Measurements from ENCODE around the gene OR7G2.
"Not testable (repeated sequence)": the region's sequence is repeated elsewhere in the genome, so short reads cannot be mapped to it uniquely, and the experiment has no call there.

OR7G2 gene

DNA sequence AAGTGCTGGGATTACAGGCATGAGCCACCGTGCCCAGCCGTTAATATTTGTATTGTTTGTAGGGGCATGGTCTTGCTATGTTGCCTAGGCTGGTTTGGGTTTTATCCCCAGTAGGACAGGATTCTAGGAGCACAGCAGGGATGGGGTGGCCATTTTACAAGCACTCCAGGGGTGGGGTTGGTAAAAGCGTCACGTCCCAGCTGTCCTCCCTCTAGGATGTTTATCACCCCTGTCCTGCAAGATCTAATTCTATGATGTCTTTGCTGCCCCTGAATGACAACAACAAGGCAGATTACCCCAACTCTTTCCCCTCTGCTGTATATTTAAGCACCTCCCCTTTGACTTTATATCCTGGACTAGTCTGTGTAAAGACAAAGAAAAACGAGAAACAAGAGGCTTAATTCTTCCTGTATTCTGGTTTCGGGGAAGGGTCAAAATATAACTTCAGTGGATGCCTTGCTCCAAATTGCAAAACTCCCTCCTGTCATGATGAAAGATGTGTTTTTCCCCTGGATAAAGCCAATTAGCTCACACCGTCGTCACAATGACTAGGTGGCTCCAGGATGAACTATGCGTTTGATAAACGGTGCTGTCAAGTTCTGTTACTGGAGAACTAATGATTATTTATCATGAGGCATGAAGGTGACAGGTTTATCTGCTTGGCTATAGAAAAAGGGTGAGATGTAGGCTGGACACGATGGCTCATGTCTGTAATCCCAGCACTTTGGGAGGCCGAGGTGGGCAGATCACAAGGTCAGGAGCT, 48.2 kb downstream of the OR7G2 start:
- H3K4me1 Mint-ChIP-seq = peaks cover 6% of the 10 kb centered on the region
- H3K36me3 Mint-ChIP-seq (ENCODE audit: low read depth) = no peaks in the 10 kb centered on the region
- peaks cover 11% of the 10 kb centered on the region for H3K27me3 Mint-ChIP-seq (ENCODE audit: low read depth)
- H3K9me3 Mint-ChIP-seq = peaks cover 3% of the 10 kb centered on the region
- no peak overlapping the region for H3K4me3 Mint-ChIP-seq
- TF ChIP-seq, protein P1, sequence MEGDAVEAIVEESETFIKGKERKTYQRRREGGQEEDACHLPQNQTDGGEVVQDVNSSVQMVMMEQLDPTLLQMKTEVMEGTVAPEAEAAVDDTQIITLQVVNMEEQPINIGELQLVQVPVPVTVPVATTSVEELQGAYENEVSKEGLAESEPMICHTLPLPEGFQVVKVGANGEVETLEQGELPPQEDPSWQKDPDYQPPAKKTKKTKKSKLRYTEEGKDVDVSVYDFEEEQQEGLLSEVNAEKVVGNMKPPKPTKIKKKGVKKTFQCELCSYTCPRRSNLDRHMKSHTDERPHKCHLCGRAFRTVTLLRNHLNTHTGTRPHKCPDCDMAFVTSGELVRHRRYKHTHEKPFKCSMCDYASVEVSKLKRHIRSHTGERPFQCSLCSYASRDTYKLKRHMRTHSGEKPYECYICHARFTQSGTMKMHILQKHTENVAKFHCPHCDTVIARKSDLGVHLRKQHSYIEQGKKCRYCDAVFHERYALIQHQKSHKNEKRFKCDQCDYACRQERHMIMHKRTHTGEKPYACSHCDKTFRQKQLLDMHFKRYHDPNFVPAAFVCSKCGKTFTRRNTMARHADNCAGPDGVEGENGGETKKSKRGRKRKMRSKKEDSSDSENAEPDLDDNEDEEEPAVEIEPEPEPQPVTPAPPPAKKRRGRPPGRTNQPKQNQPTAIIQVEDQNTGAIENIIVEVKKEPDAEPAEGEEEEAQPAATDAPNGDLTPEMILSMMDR (IDR thresholded peaks at IDR 0.05; ENCODE audit: unreplicated experiment in 3 of 3) = no peak
- peak overlapping the region; percentile 30 to 89 (median 79) for H3K27ac Mint-ChIP-seq

DNA sequence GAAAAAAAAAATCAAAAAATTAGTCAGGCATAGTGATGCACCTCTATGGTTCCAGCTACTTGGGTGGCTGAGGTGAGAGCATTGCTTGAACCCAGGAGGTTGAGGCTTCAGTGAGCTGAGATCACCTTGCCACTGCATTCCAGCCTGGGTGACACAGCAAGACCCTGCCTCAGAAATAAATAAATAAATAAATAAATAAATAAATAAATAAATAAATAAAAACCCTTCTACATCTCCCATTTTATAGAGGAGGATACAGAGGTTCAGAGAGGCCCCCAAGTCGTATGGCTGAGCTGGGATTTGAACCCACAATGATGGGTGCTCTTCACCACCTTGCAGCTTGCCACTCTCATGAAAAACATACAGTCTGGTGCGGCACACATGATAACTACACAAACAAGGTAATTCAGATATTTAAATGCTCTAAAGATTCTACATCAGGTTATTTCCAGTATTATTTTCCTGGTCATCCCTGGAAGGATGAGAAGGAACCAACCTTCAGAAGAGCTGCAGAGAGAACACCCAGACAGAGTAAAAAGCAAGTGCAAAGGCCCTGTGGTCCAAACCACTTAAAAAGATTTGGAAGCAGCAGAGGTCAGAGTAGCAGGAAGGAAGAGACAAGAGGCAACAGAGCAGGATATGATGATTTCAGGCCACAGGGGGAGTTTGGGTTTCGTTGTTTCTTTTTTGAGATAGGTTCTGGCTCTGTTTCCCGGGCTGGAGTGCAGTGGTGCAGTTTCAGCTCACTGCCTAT, 49.6 kb downstream of the OR7G2 start:
- TF ChIP-seq, protein P1 (IDR thresholded peaks at IDR 0.05; ENCODE audit: unreplicated experiment in 3 of 3) = no peak
- Mint-ChIP-seq H3K27me3 (ENCODE audit: low read depth) (peaks cover 11% of the 10 kb centered on the region), H3K27ac (no peak overlapping the region), H3K36me3 (ENCODE audit: low read depth) (no peaks in the 10 kb centered on the region), H3K9me3 (peaks cover 3% of the 10 kb centered on the region), H3K4me3 (no peak overlapping the region), H3K4me1 (peaks cover 6% of the 10 kb centered on the region)

DNA sequence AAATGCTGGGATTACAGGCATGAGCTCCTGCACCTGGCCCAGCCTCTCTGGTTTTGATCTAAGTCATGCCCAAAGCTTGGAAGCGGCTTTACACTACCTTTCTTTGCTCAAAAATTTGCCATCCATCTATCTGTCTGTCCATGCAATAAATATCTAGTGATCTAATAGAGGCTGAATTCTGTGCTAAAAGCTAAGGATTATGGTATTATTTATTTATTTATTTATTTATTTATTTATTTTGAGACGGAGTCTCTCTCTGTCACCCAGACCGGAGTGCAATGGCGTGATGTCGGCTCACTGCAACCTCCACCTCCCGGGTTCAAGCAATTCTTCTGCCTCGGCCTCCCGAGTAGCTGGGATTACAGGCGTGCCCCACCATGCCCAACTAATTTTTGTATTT, 51.1 kb downstream of the OR7G2 start:
- H3K9me3 Mint-ChIP-seq; H3K27me3 Mint-ChIP-seq (ENCODE audit: low read depth); H3K4me3 Mint-ChIP-seq; H3K4me1 Mint-ChIP-seq; H3K36me3 Mint-ChIP-seq (ENCODE audit: low read depth); H3K27ac Mint-ChIP-seq: not testable (repeated sequence)

DNA sequence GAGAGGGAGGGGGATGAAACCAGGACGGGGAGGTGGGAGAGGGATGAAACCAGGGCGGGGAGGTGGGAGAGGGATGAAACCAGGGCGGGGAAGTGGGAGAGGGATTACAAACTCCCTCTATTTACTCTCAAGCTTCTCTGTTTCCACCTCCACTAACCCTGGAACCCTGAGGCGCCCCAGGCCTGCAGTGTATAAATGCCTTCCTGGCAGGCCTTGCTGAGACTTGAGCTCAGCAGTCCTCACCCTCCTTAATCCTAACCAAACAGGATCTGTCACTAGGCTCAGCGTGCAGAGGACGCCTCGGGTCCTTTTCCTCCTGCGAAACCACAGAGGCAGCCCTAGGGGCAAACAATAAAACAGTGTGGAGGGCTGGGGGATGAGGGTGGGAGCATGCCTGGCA, 52.5 kb downstream of the OR7G2 start:
- TF ChIP-seq, protein P1 (IDR thresholded peaks at IDR 0.05; ENCODE audit: unreplicated experiment in 3 of 3) = no peak
- no peak overlapping the region for H3K4me3 Mint-ChIP-seq
- H3K4me1 Mint-ChIP-seq = peaks cover 6% of the 10 kb centered on the region
- H3K27ac Mint-ChIP-seq = peak overlapping the region in 2 of 3 experiments; percentile 67 to 70
- peaks cover 3% of the 10 kb centered on the region for H3K9me3 Mint-ChIP-seq
- no peaks in the 10 kb centered on the region for H3K36me3 Mint-ChIP-seq (ENCODE audit: low read depth)
- peaks cover 6% of the 10 kb centered on the region for H3K27me3 Mint-ChIP-seq (ENCODE audit: low read depth)

DNA sequence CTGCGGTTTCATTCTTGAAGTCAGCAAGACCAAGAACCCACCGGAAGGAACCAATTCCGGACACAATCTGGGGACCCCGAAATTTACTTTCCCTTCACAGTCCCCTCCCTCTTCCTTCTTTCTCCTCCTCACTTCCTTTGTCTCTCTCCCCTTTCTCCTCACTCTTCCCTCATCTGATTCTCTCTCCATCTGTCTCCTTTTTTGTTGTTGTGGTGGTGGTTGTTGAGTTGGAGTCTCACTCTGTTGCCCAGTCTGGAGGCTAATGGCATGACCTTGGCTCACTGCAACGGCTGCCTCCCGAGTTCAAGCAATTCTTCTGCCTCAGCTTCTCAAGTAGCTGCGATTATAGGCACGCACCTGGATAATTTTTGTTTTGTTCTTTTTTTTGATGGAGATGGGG, 53.1 kb downstream of the OR7G2 start:
- Mint-ChIP-seq H3K36me3 (ENCODE audit: low read depth) (no peaks in the 10 kb centered on the region), H3K4me1 (peaks cover 4% of the 10 kb centered on the region), H3K27ac (no peak overlapping the region), H3K4me3 (no peak overlapping the region), H3K9me3 (peaks cover 3% of the 10 kb centered on the region), H3K27me3 (ENCODE audit: low read depth) (peaks cover 3% of the 10 kb centered on the region)
- TF ChIP-seq, protein P1 (IDR thresholded peaks at IDR 0.05; ENCODE audit: unreplicated experiment in 3 of 3) = no peak

DNA sequence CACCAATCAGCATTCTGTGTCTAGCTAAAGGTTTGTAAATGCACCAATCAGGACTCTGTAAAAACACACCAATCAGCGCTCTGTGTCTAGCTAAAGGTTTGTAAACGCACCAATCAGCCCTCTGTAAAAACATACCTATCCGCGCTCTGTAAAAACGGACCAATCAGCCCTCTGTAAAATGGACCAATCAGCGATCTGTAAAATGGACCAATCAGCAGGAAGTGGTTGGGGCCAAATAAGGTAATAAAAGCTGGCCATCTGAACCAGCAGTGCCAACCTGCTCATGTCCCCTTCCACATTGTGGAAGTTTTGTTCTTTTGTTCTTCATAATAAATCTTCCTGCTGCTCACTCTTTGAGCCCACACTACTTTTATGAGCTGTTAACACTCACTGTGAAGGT, 53.6 kb downstream of the OR7G2 start:
- H3K27me3 Mint-ChIP-seq (ENCODE audit: low read depth); H3K4me3 Mint-ChIP-seq; H3K4me1 Mint-ChIP-seq; H3K36me3 Mint-ChIP-seq (ENCODE audit: low read depth); H3K27ac Mint-ChIP-seq; H3K9me3 Mint-ChIP-seq: not testable (repeated sequence)

DNA sequence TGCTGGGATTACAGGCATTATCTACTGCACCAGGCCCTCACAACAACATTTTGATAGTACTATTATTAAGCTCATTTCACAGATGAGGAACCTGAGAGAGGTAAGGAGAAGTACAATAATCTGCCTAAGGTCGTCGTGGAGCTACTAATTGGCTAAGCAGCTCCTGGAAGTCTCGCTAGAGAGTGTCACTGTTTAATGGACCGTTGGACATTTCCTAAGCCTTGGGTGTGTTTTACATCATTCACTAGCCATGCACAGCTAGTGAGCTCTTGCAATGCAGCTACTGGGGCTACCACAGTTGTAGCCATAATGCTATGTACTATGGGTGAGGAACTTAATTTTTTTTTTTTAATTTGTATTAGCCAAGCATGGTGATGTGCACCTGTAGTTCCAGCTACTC, 54.4 kb downstream of the OR7G2 start:
- H3K9me3 Mint-ChIP-seq = peaks cover 2% of the 10 kb centered on the region
- H3K27ac Mint-ChIP-seq = no peak overlapping the region
- no peaks in the 10 kb centered on the region for H3K4me1 Mint-ChIP-seq
- TF ChIP-seq, protein P1 (IDR thresholded peaks at IDR 0.05; ENCODE audit: unreplicated experiment in 3 of 3) = no peak
- H3K4me3 Mint-ChIP-seq = no peak overlapping the region
- no peaks in the 10 kb centered on the region for H3K36me3 Mint-ChIP-seq (ENCODE audit: low read depth)
- peaks cover 3% of the 10 kb centered on the region for H3K27me3 Mint-ChIP-seq (ENCODE audit: low read depth)

Data from nephron (organoid).